Mesendoderm (in vitro differentiated cells): ENCODE results near the gene SRRM1.
A peak's percentile ranks its signal among the peaks of the same experiment; 100 is the strongest.
"Not testable (repeated sequence)": the region's sequence is repeated elsewhere in the genome, so short reads cannot be mapped to it uniquely, and the experiment has no call there.

ENCODE experiments used
- DNase-seq: peaks from one replicate; pipeline ENCODE4 v3.0.0; 2013
- H2AK5ac ChIP-seq: 2 replicates; pipeline ENCODE4 v1.6.1; 2013; ENCODE audit warnings: low read length, inconsistent platforms
- H2BK120ac ChIP-seq: 2 replicates; pipeline ENCODE4 v1.6.1; 2013; ENCODE audit warnings: low read depth, mild to moderate bottlenecking, low read length, moderate library complexity, mixed read lengths
- H2BK15ac ChIP-seq: replicated peaks from 2 replicates; pipeline ENCODE4 v1.6.1; 2013; ENCODE audit warnings: low read depth, mild to moderate bottlenecking, moderate library complexity
- H2BK5ac ChIP-seq: 2 replicates; pipeline ENCODE4 v1.6.1; 2013; ENCODE audit warnings: low read length, inconsistent platforms
- H3K18ac ChIP-seq: 2 replicates; pipeline ENCODE4 v1.6.1; 2013; ENCODE audit warnings: mild to moderate bottlenecking, low read length, mixed read lengths
- H3K23ac ChIP-seq: one replicate; pipeline ENCODE4 v1.6.1; 2013; ENCODE audit warnings: low read length
- H3K27ac ChIP-seq: 2 replicates; pipeline ENCODE4 v1.5.1; 2013; ENCODE audit warnings: low read depth, mild to moderate bottlenecking, inconsistent platforms, low read length, moderate library complexity
- H3K27me3 ChIP-seq: 2 replicates; pipeline ENCODE4 v1.6.1; 2013; ENCODE audit warnings: low read length, control low read depth, mild to moderate bottlenecking, inconsistent platforms; ENCODE audit not compliant: insufficient read depth, poor library complexity
- H3K36me3 ChIP-seq: 2 replicates; pipeline ENCODE4 v1.6.1; 2013; ENCODE audit warnings: low read length, inconsistent platforms; ENCODE audit not compliant: control insufficient read depth, insufficient read depth
- H3K4ac ChIP-seq: one replicate; pipeline ENCODE4 v1.6.1; 2013; ENCODE audit warnings: low read depth, mild to moderate bottlenecking, low read length, moderate library complexity
- H3K4me1 ChIP-seq: 2 replicates; pipeline ENCODE4 v1.6.1; 2013; ENCODE audit warnings: low read depth, low read length, inconsistent platforms; ENCODE audit not compliant: control insufficient read depth
- H3K4me2 ChIP-seq: 2 replicates; pipeline ENCODE4 v1.6.1; 2013; ENCODE audit warnings: low read length
- H3K4me3 ChIP-seq: 2 replicates; pipeline ENCODE4 v1.5.1; 2013; ENCODE audit warnings: mild to moderate bottlenecking, low read length
- H3K56ac ChIP-seq: one replicate; pipeline ENCODE4 v1.6.1; 2013; ENCODE audit warnings: low read length
- H3K79me1 ChIP-seq: 2 replicates; pipeline ENCODE4 v1.6.1; 2013; ENCODE audit warnings: low read length, inconsistent platforms
- H3K79me2 ChIP-seq: 2 replicates; pipeline ENCODE4 v1.6.1; 2013; ENCODE audit warnings: mild to moderate bottlenecking, low read length; ENCODE audit not compliant: control insufficient read depth, insufficient read depth
- H3K9ac ChIP-seq: 2 replicates; pipeline ENCODE4 v1.6.1; 2013; ENCODE audit warnings: low read length, inconsistent platforms
- H4K5ac ChIP-seq: one replicate; pipeline ENCODE4 v1.6.1; 2013; ENCODE audit warnings: low read length
- H4K8ac ChIP-seq: one replicate; pipeline ENCODE4 v1.6.1; 2013; ENCODE audit warnings: low read depth, mild to moderate bottlenecking, control low read depth, low read length, moderate library complexity
- WGBS: extraction: QIAGEN DNeasy Blood & Tissue Kit; methylation state at CpG from one replicate; pipeline ENCODE4 v1.1.7; 2013; ENCODE audit warnings: low lambda C conversion rate, missing lambda C conversion rate; ENCODE audit not compliant: insufficient coverage; ENCODE audit errors: extremely low coverage; 5-methylcytosine and 5-hydroxymethylcytosine counted together

SRRM1 gene

DNA sequence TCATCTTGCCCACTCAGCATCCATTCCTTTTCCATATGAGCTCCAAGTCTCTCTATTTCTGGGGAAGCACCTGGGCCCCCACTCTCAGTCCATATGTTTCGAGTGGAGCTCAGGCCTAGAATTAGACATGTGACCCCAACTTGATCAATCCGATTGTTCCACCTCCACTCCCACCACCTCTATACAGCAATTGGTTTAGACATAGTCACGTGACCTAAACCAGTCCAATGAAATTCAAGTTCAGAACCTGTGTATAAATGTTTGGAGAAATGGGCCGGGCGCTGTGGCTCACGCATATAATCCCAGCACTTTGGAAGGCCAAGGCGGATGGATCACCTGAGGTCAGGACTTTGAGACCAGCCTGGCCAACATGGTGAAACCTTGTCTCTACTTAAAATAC, 72.6 kb downstream of the SRRM1 start:
- Histone ChIP-seq H4K8ac (no peak overlapping the region), H3K9ac (no peak overlapping the region), H3K4me1 (peaks cover 4% of the 10 kb centered on the region), H3K79me2 (no peaks in the 10 kb centered on the region), H2AK5ac (no peak overlapping the region), H3K36me3 (no peaks in the 10 kb centered on the region), H3K27ac (no peak overlapping the region), H3K4me3 (no peak overlapping the region), H2BK15ac (no peak overlapping the region), H3K56ac (peak overlapping the region; percentile 61), H3K4ac (no peak overlapping the region), H2BK5ac (no peak overlapping the region), H4K5ac (no peak overlapping the region), H3K27me3 (no peaks in the 10 kb centered on the region), H2BK120ac (no peak overlapping the region), H3K79me1 (no peaks in the 10 kb centered on the region), H3K4me2 (no peak overlapping the region), H3K18ac (no peak overlapping the region), H3K23ac (no peak overlapping the region)
- no CpG with 5 or more reads among the region's 7 CpGs for WGBS
- no peak for DNase-seq

DNA sequence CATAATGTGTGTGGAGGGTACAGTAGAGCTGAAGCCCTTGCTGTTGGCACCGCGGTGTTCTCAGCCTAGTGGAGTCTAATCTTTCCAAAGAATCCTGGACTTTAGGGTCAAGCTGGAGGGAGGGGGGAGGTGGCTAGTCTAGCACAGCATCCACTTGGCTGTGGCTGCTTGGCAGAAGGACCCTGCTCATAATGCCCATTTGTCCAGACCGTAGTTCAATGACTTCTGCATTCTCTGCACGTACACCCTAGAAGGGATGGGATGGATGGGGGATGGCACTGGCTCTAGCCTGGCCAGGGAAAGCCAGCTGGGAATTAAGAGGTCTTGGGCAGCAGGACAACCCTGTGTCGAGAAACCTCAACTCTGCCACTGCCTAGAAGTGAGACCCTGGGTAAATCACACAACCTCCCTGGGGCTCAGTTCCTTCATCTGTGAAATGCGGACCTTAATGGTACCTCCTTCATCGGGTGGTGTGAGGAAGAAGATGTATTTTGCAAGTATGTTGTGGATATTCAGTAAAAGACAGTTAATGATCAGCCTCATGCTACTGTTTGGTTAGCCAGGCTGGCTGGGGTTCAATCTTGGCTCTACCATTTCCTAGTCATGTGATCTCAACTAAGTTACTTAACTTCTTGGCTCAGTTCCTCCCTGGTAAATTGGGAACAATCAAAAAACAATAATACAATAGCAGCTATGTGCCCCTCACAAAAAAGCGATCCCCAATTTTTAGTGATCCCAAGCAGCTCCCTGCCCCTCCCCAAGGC, 75.0 kb downstream of the SRRM1 start:
- no peak overlapping the region for H2AK5ac ChIP-seq
- H3K79me2 ChIP-seq: no peaks in the 10 kb centered on the region
- no peaks in the 10 kb centered on the region for H3K79me1 ChIP-seq
- no peak overlapping the region for H3K4me2 ChIP-seq
- no peak for DNase-seq
- H2BK15ac ChIP-seq: no peak overlapping the region
- H4K8ac ChIP-seq: no peak overlapping the region
- no peak overlapping the region for H3K9ac ChIP-seq
- H3K4ac ChIP-seq: no peak overlapping the region
- H3K4me1 ChIP-seq: peaks cover 3% of the 10 kb centered on the region
- H3K18ac ChIP-seq: no peak overlapping the region
- H3K4me3 ChIP-seq: no peak overlapping the region
- H3K27ac ChIP-seq: no peak overlapping the region
- WGBS: no CpG with 5 or more reads among the region's 8 CpGs
- H2BK5ac ChIP-seq: no peak overlapping the region
- H3K36me3 ChIP-seq: no peaks in the 10 kb centered on the region
- no peak overlapping the region for H2BK120ac ChIP-seq
- no peak overlapping the region for H3K56ac ChIP-seq
- H3K23ac ChIP-seq: no peak overlapping the region
- H3K27me3 ChIP-seq: no peaks in the 10 kb centered on the region
- no peak overlapping the region for H4K5ac ChIP-seq

DNA sequence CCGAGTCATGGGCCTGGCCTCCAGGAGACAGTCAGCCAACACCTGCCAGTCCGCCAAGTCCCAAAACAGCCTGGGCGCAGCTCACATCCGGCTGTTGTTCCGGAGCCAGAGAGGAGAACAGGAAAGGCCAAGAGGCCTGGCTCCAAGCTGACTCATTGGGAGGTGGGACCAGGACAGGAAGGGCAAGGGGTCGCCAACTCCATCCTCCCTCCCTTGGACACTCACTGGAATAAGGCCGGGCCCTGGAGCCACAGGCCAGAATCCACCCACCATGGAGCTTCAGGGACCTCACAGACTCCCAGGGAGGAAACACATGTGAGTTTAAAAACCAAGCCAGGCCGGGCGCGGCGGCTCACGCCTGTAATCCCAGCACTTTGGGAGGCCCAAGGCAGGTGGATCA, 77.0 kb downstream of the SRRM1 start:
- no peak overlapping the region for H2BK120ac ChIP-seq
- no peak overlapping the region for H4K5ac ChIP-seq
- H2BK5ac ChIP-seq: no peak overlapping the region
- H3K79me2 ChIP-seq: no peaks in the 10 kb centered on the region
- DNase-seq: no peak
- no peak overlapping the region for H3K18ac ChIP-seq
- no peak overlapping the region for H3K4me2 ChIP-seq
- no peaks in the 10 kb centered on the region for H3K36me3 ChIP-seq
- no peak overlapping the region for H3K27ac ChIP-seq
- H4K8ac ChIP-seq: no peak overlapping the region
- H2BK15ac ChIP-seq: no peak overlapping the region
- H3K56ac ChIP-seq: no peak overlapping the region
- H3K4me1 ChIP-seq: peaks cover 3% of the 10 kb centered on the region
- WGBS: no CpG with 5 or more reads among the region's 12 CpGs
- H3K9ac ChIP-seq: no peak overlapping the region
- no peak overlapping the region for H3K4ac ChIP-seq
- no peaks in the 10 kb centered on the region for H3K27me3 ChIP-seq
- no peaks in the 10 kb centered on the region for H3K79me1 ChIP-seq
- no peak overlapping the region for H2AK5ac ChIP-seq
- H3K4me3 ChIP-seq: no peak overlapping the region
- H3K23ac ChIP-seq: no peak overlapping the region

GRCh38 chr1:24721533-24721932, 78.4 kb downstream of the SRRM1 start:
- DNase-seq: no peak
- no peak overlapping the region for H3K4ac ChIP-seq
- no peak overlapping the region for H2AK5ac ChIP-seq
- H3K4me1 ChIP-seq: peaks cover 3% of the 10 kb centered on the region
- no peak overlapping the region for H2BK120ac ChIP-seq
- H3K56ac ChIP-seq: no peak overlapping the region
- H4K8ac ChIP-seq: no peak overlapping the region
- H3K9ac ChIP-seq: no peak overlapping the region
- no peak overlapping the region for H2BK15ac ChIP-seq
- no peaks in the 10 kb centered on the region for H3K79me2 ChIP-seq
- H2BK5ac ChIP-seq: no peak overlapping the region
- H4K5ac ChIP-seq: no peak overlapping the region
- WGBS: no CpG with 5 or more reads among the region's 31 CpGs
- H3K4me3 ChIP-seq: no peak overlapping the region
- H3K27ac ChIP-seq: no peak overlapping the region
- H3K79me1 ChIP-seq: no peaks in the 10 kb centered on the region
- H3K23ac ChIP-seq: no peak overlapping the region
- H3K27me3 ChIP-seq: no peaks in the 10 kb centered on the region
- no peak overlapping the region for H3K4me2 ChIP-seq
- H3K36me3 ChIP-seq: no peaks in the 10 kb centered on the region
- H3K18ac ChIP-seq: no peak overlapping the region

GRCh38 chr1:24722073-24723035, 79.3 kb downstream of the SRRM1 start:
- H3K9ac ChIP-seq, H2BK5ac ChIP-seq, H3K18ac ChIP-seq, H2AK5ac ChIP-seq, H2BK15ac ChIP-seq, H3K36me3 ChIP-seq, H3K79me1 ChIP-seq, H4K8ac ChIP-seq, H3K4me1 ChIP-seq, DNase-seq, H4K5ac ChIP-seq, H3K56ac ChIP-seq, H3K4me3 ChIP-seq, H3K27ac ChIP-seq, H3K79me2 ChIP-seq, H2BK120ac ChIP-seq, H3K27me3 ChIP-seq, H3K4ac ChIP-seq, H3K4me2 ChIP-seq, H3K23ac ChIP-seq: not testable (repeated sequence)
- WGBS: no CpG with 5 or more reads among the region's 21 CpGs
